ENCODE results near the gene ANKZF1. TPM values are rescaled to one million over a fixed set of nuclear protein-coding genes. Genes with fewer than 3 reads are reported as not detected.

Gene ANKZF1
- polyA plus RNA-seq, 3 donors, result 15.7 to 23.0 (median 20.7) TPM

Other genes with a start within 250 kb of the ANKZF1 start
- under 1 TPM in 2 of 3 donors, not detected in 1; 0.09 to 0.58 TPM for gene FEV, start 244.6 kb upstream of the ANKZF1 start, polyA plus RNA-seq
- 10 to 100 TPM in 1 of 3 donors, not detected in 2; 12.9 TPM for gene CRYBA2, start 236.4 kb upstream of the ANKZF1 start, polyA plus RNA-seq
- under 1 TPM in 2 of 3 donors, not detected in 1; 0.03 to 0.04 TPM for gene CFAP65, start 188.3 kb upstream of the ANKZF1 start, polyA plus RNA-seq
- gene IHH, start 168.9 kb upstream of the ANKZF1 start, polyA plus RNA-seq, result 1 to 10 TPM in 1 of 3 donors, under 1 TPM in 2; 0.02 to 1.4 (median 0.22) TPM
- gene NHEJ1, start 69.0 kb upstream of the ANKZF1 start, polyA plus RNA-seq, result 10 to 100 TPM in 1 of 3 donors, 1 to 10 TPM in 2; 8.8 to 12.8 (median 9.4) TPM
- gene SLC23A3, start 59.8 kb upstream of the ANKZF1 start, polyA plus RNA-seq, result 1 to 10 TPM in 1 of 3 donors, under 1 TPM in 2; 0.48 to 2.0 (median 0.64) TPM
- 10 to 100 TPM; 33.4 to 58.3 (median 48.4) TPM for gene CNPPD1, start 52.9 kb upstream of the ANKZF1 start, polyA plus RNA-seq
- 10 to 100 TPM; 34.3 to 44.2 (median 40.2) TPM for gene RETREG2, start 51.5 kb upstream of the ANKZF1 start, polyA plus RNA-seq
- 10 to 100 TPM; 26.0 to 38.9 (median 27.3) TPM for gene ZFAND2B, start 23.0 kb upstream of the ANKZF1 start, polyA plus RNA-seq
- gene ABCB6, start 10.8 kb upstream of the ANKZF1 start, polyA plus RNA-seq, result 10 to 100 TPM; 15.3 to 43.3 (median 28.1) TPM
- gene ATG9A, start 170 bp upstream of the ANKZF1 start, polyA plus RNA-seq, result 10 to 100 TPM; 11.4 to 32.1 (median 21.2) TPM
- 10 to 100 TPM in 2 of 3 donors, 1 to 10 TPM in 1; 2.1 to 12.9 (median 11.8) TPM for gene GLB1L, start 15.6 kb downstream of the ANKZF1 start, polyA plus RNA-seq
- 10 to 100 TPM; 33.8 to 36.6 (median 33.9) TPM for gene STK16, start 15.7 kb downstream of the ANKZF1 start, polyA plus RNA-seq
- not detected for gene TUBA4B, start 23.4 kb downstream of the ANKZF1 start, polyA plus RNA-seq
- gene TUBA4A, start 24.1 kb downstream of the ANKZF1 start, polyA plus RNA-seq, result 10 to 100 TPM; 20.5 to 39.3 (median 30.0) TPM
- gene DNAJB2, start 49.6 kb downstream of the ANKZF1 start, polyA plus RNA-seq, result 10 to 100 TPM; 51.6 to 78.9 (median 68.9) TPM
- 10 to 100 TPM in 1 of 3 donors, under 1 TPM in 1, not detected in 1; 0.45 to 15.5 TPM for gene PTPRN, start 79.6 kb downstream of the ANKZF1 start, polyA plus RNA-seq
- gene RESP18, start 102.9 kb downstream of the ANKZF1 start, polyA plus RNA-seq, result not detected
- gene DNPEP, start 158.1 kb downstream of the ANKZF1 start, polyA plus RNA-seq, result 100 to 1,000 TPM in 1 of 3 donors, 10 to 100 TPM in 2; 43.8 to 100 (median 95.8) TPM
- gene DES, start 188.6 kb downstream of the ANKZF1 start, polyA plus RNA-seq, result 10 to 100 TPM; 18.9 to 35.8 (median 25.4) TPM
- gene SPEG, start 205.0 kb downstream of the ANKZF1 start, polyA plus RNA-seq, result 10 to 100 TPM in 1 of 3 donors, 1 to 10 TPM in 2; 3.4 to 22.5 (median 6.8) TPM

Data from adipose tissue (tissue), 3 donors.